AG04450 (cell line): Measurements from ENCODE around the gene BABAM2. TPM values are rescaled to one million over a fixed set of nuclear protein-coding genes. Genes with fewer than 3 reads are reported as not detected.

Source experiments
- CTCF ChIA-PET: fragments of 300-600, 350-600 bp; formaldehyde crosslinking; extraction: SDS; loops from one replicate; lab custom pipeline; 2022; ENCODE audit warnings: antibody characterized with exemption, inconsistent platforms; lab: Charles Lee
- POLR2A ChIA-PET: fragments of 350-600 bp; formaldehyde crosslinking; extraction: SDS; loops from one replicate; lab custom pipeline; 2021; ENCODE audit warnings: antibody characterized with exemption, inconsistent platforms; lab: Yijun Ruan, JAX
- DNase-seq: peaks from one replicate; pipeline ENCODE4 v3.0.0-alpha.2; 2011; ENCODE audit warnings: low read depth, low spot score
- H3K27ac ChIP-seq: one replicate; pipeline ENCODE4 v1.5.1; 2012; ENCODE audit warnings: low read depth, low read length, control low read depth
- H3K27me3 ChIP-seq: one replicate; pipeline ENCODE4 v1.6.0; 2012; ENCODE audit warnings: low read length; ENCODE audit not compliant: control insufficient read depth, insufficient read depth
- H3K4me3 ChIP-seq: 2 replicates; pipeline ENCODE4 v1.5.1; 2011; ENCODE audit warnings: mild to moderate bottlenecking, low read depth, low read length, control low read depth
- H3K9me3 ChIP-seq: 2 replicates; pipeline ENCODE4 v1.5.1; 2012; ENCODE audit warnings: low read length; ENCODE audit not compliant: control insufficient read depth, insufficient read depth
- CTCF ChIP-seq: IDR thresholded peaks from 2 replicates; pipeline ENCODE4 v1.5.1; 2011; ENCODE audit warnings: low read depth, low read length, control low read depth, inconsistent platforms
- polyA plus RNA-seq: library from polyadenylated mRNA; depleted of rRNA; stranded (reverse); fragments of >200 nt; gene quantifications from 2 replicates; pipeline ENCODE4 v1.2.3, GENCODE V29; 2011

Gene BABAM2
- polyA plus RNA-seq, 1 experiment = 44.5 TPM

- H3K27me3 ChIP-seq = no peaks in the 10 kb centered on the region
- H3K4me3 ChIP-seq = no peak overlapping the region
- no peak overlapping the region for H3K27ac ChIP-seq
- no peak for TF ChIP-seq CTCF
- CTCF ChIA-PET = no interaction called here
- no peak for DNase-seq
- no peaks in the 10 kb centered on the region for H3K9me3 ChIP-seq
- POLR2A ChIA-PET = interaction anchor here (0.6 kb wide), 1 partner anchor 34 kb away, joined by 4 read pairs; no protein-coding TSS in a partner anchor
These were observed 89.7 kb downstream of the BABAM2 start for GRCh38 chr2:27980242-27980641.

GRCh38 chr2:27984153-27984552 lies 93.6 kb downstream of the BABAM2 start:
- H3K27ac ChIP-seq = no peak overlapping the region
- DNase-seq = no peak
- POLR2A ChIA-PET = no interaction called here
- no peaks in the 10 kb centered on the region for H3K27me3 ChIP-seq
- no peak overlapping the region for H3K4me3 ChIP-seq
- no peak for TF ChIP-seq CTCF
- H3K9me3 ChIP-seq = no peaks in the 10 kb centered on the region
- CTCF ChIA-PET = no interaction called here

- Histone ChIP-seq H3K27me3 (no peaks in the 10 kb centered on the region), H3K4me3 (no peak overlapping the region), H3K27ac (no peak overlapping the region), H3K9me3 (no peaks in the 10 kb centered on the region)
- no peak for DNase-seq
- CTCF ChIA-PET = no interaction called here
- no peak for TF ChIP-seq CTCF
- POLR2A ChIA-PET = no interaction called here
These were observed 97.8 kb downstream of the BABAM2 start for GRCh38 chr2:27988306-27988705.

GRCh38 chr2:27988718-27989117 lies 98.2 kb downstream of the BABAM2 start:
- DNase-seq = no peak
- CTCF ChIA-PET = interaction anchor here (0.8 kb wide), 1 partner anchor 306 kb away, joined by 3 read pairs; no protein-coding TSS in a partner anchor
- H3K27ac ChIP-seq = no peak overlapping the region
- H3K9me3 ChIP-seq = no peaks in the 10 kb centered on the region
- no peak for TF ChIP-seq CTCF
- no peak overlapping the region for H3K4me3 ChIP-seq
- POLR2A ChIA-PET = no interaction called here
- no peaks in the 10 kb centered on the region for H3K27me3 ChIP-seq

GRCh38 chr2:27989149-27989548 lies 98.6 kb downstream of the BABAM2 start:
- DNase-seq = no peak
- POLR2A ChIA-PET = no interaction called here
- Histone ChIP-seq H3K4me3 (no peak overlapping the region), H3K27me3 (no peaks in the 10 kb centered on the region), H3K9me3 (no peaks in the 10 kb centered on the region), H3K27ac (no peak overlapping the region)
- CTCF ChIA-PET = interaction anchor here (0.6 to 0.8 kb wide), 2 partner anchors 85 to 306 kb away, joined by 3 read pairs; no protein-coding TSS in a partner anchor
- TF ChIP-seq CTCF = no peak
